Measurements from ENCODE around the gene PSD4. TPM values are rescaled to one million over a fixed set of nuclear protein-coding genes. Genes with fewer than 3 reads are reported as not detected.

The PSD4 gene
- total and polyA plus RNA-seq, 3 experiments from 2014 or later, result 42.1 to 193 (median 192) TPM

GRCh38 chr2:113252047-113252590 lies 78.3 kb downstream of the PSD4 start:
- Mint-ChIP-seq H3K9me3 (no peaks in the 10 kb centered on the region), H3K27me3 (peaks cover 0 to 1% of the 10 kb centered on the region in 2 donors), H3K4me3 (peak overlapping the region in 4 of 7 donors; percentile 21 to 75 (median 56)), H3K4me1 (peaks cover 67 to 78% (median 71%) of the 10 kb centered on the region in 3 donors), H3K36me3 (peaks cover 0 to 10% (median 0%) of the 10 kb centered on the region in 3 donors), H3K27ac (peak overlapping the region; percentile 62 to 95 (median 90))
- POLR2A ChIA-PET, result no interaction called here
- Histone ChIP-seq H3K4me1 (ENCODE audit: insufficient read depth, low read length) (peaks cover 71% of the 10 kb centered on the region), H3K4me3 (ENCODE audit: low read length) (peak overlapping the region; percentile 40), H3K36me3 (ENCODE audit: insufficient read depth, low read length) (no peaks in the 10 kb centered on the region), H3K27ac (ENCODE audit: low read depth, low read length) (no peak overlapping the region), H3K27me3 (ENCODE audit: insufficient read depth, low read length, poor library complexity, severe bottlenecking) (no peaks in the 10 kb centered on the region), H3K9me3 (ENCODE audit: low read length) (no peaks in the 10 kb centered on the region)
- CTCF ChIA-PET, result interaction anchor here (1.8 to 8.5 kb wide), 5 partner anchors 16 to 138 kb away, joined by 8 to 90 read pairs (median 14); no protein-coding TSS in a partner anchor
- no peak for DNase-seq

- no peak for DNase-seq
- Histone ChIP-seq H3K27ac (ENCODE audit: low read depth, low read length) (no peak overlapping the region), H3K36me3 (ENCODE audit: insufficient read depth, low read length) (no peaks in the 10 kb centered on the region), H3K9me3 (ENCODE audit: low read length) (no peaks in the 10 kb centered on the region), H3K4me1 (ENCODE audit: insufficient read depth, low read length) (peaks cover 81% of the 10 kb centered on the region), H3K27me3 (ENCODE audit: insufficient read depth, low read length, poor library complexity, severe bottlenecking) (no peaks in the 10 kb centered on the region), H3K4me3 (ENCODE audit: low read length) (no peak overlapping the region)
- POLR2A ChIA-PET, result interaction anchor here (0.8 kb wide), 1 partner anchor 18 kb away, joined by 3 read pairs; no protein-coding TSS in a partner anchor
- H3K4me3 Mint-ChIP-seq, result peak overlapping the region in 4 of 7 donors; percentile 33 to 80 (median 62)
- H3K4me1 Mint-ChIP-seq, result peaks cover 69 to 88% (median 71%) of the 10 kb centered on the region in 3 donors
- H3K27me3 Mint-ChIP-seq, result peaks cover 0 to 4% of the 10 kb centered on the region in 2 donors
- CTCF ChIA-PET, result interaction anchor here (3.6 kb wide), 1 partner anchor 50 kb away, joined by 14 read pairs; no protein-coding TSS in a partner anchor
- no peaks in the 10 kb centered on the region for H3K9me3 Mint-ChIP-seq
- peaks cover 0 to 12% (median 0%) of the 10 kb centered on the region in 3 donors for H3K36me3 Mint-ChIP-seq
- H3K27ac Mint-ChIP-seq, result peak overlapping the region; percentile 57 to 95 (median 86)
These were observed 79.7 kb downstream of the PSD4 start for GRCh38 chr2:113253453-113253852.

GRCh38 chr2:113255140-113256070 lies 81.6 kb downstream of the PSD4 start:
- H3K36me3 ChIP-seq (ENCODE audit: insufficient read depth, low read length), result no peaks in the 10 kb centered on the region
- no peak overlapping the region for H3K27ac ChIP-seq (ENCODE audit: low read depth, low read length)
- peaks cover 68% of the 10 kb centered on the region for H3K4me1 ChIP-seq (ENCODE audit: insufficient read depth, low read length)
- Mint-ChIP-seq H3K4me3 (peak overlapping the region in 1 of 7 donors; percentile 3), H3K4me1 (peaks cover 57 to 77% (median 58%) of the 10 kb centered on the region in 3 donors), H3K9me3 (no peaks in the 10 kb centered on the region), H3K27me3 (peaks cover 0 to 4% of the 10 kb centered on the region in 2 donors), H3K27ac (peak overlapping the region in 7 of 8 donors; percentile 11 to 76 (median 47)), H3K36me3 (peaks cover 0 to 16% (median 0%) of the 10 kb centered on the region in 3 donors)
- ChIA-PET CTCF (interaction anchor here (1.1 to 2.2 kb wide), 2 partner anchors 117 to 135 kb away, joined by 3 to 9 read pairs; no protein-coding TSS in a partner anchor), POLR2A (interaction anchor here (0.8 kb wide), 1 partner anchor 55 kb away, joined by 5 read pairs; no protein-coding TSS in a partner anchor)
- H3K27me3 ChIP-seq (ENCODE audit: insufficient read depth, low read length, poor library complexity, severe bottlenecking), result no peaks in the 10 kb centered on the region
- no peak for DNase-seq
- H3K4me3 ChIP-seq (ENCODE audit: low read length), result no peak overlapping the region
- H3K9me3 ChIP-seq (ENCODE audit: low read length), result no peaks in the 10 kb centered on the region

GRCh38 chr2:113257516-113258264 lies 83.9 kb downstream of the PSD4 start:
- Mint-ChIP-seq H3K4me3 (no peak overlapping the region), H3K27me3 (peaks cover 0 to 5% of the 10 kb centered on the region in 2 donors), H3K9me3 (no peaks in the 10 kb centered on the region), H3K4me1 (peaks cover 35 to 54% (median 37%) of the 10 kb centered on the region in 3 donors), H3K36me3 (peaks cover 0 to 16% (median 0%) of the 10 kb centered on the region in 3 donors), H3K27ac (peak overlapping the region in 1 of 8 donors; percentile 28)
- H3K36me3 ChIP-seq (ENCODE audit: insufficient read depth, low read length), result no peaks in the 10 kb centered on the region
- no peaks in the 10 kb centered on the region for H3K27me3 ChIP-seq (ENCODE audit: insufficient read depth, low read length, poor library complexity, severe bottlenecking)
- H3K4me3 ChIP-seq (ENCODE audit: low read length), result no peak overlapping the region
- H3K9me3 ChIP-seq (ENCODE audit: low read length), result no peaks in the 10 kb centered on the region
- H3K27ac ChIP-seq (ENCODE audit: low read depth, low read length), result no peak overlapping the region
- no peak for DNase-seq
- H3K4me1 ChIP-seq (ENCODE audit: insufficient read depth, low read length), result peaks cover 45% of the 10 kb centered on the region
- POLR2A ChIA-PET, result no interaction called here
- CTCF ChIA-PET, result interaction anchor here (1.6 to 2.2 kb wide), 4 partner anchors 9 to 132 kb away, joined by 4 to 9 read pairs (median 7); no protein-coding TSS in a partner anchor

- Mint-ChIP-seq H3K27me3 (peaks cover 0 to 5% of the 10 kb centered on the region in 2 donors), H3K36me3 (peaks cover 0 to 21% (median 0%) of the 10 kb centered on the region in 3 donors), H3K27ac (no peak overlapping the region), H3K9me3 (no peaks in the 10 kb centered on the region), H3K4me3 (no peak overlapping the region), H3K4me1 (peaks cover 26 to 45% (median 28%) of the 10 kb centered on the region in 3 donors)
- no peak for DNase-seq
- H3K4me3 ChIP-seq (ENCODE audit: low read length), result no peak overlapping the region
- no peaks in the 10 kb centered on the region for H3K36me3 ChIP-seq (ENCODE audit: insufficient read depth, low read length)
- POLR2A ChIA-PET, result no interaction called here
- no peaks in the 10 kb centered on the region for H3K9me3 ChIP-seq (ENCODE audit: low read length)
- CTCF ChIA-PET, result interaction anchor here (1.2 to 1.7 kb wide), 3 partner anchors 10 to 111 kb away, joined by 3 to 7 read pairs (median 7); no protein-coding TSS in a partner anchor
- H3K27ac ChIP-seq (ENCODE audit: low read depth, low read length), result no peak overlapping the region
- H3K4me1 ChIP-seq (ENCODE audit: insufficient read depth, low read length), result peaks cover 36% of the 10 kb centered on the region
- H3K27me3 ChIP-seq (ENCODE audit: insufficient read depth, low read length, poor library complexity, severe bottlenecking), result no peaks in the 10 kb centered on the region
These were observed 84.8 kb downstream of the PSD4 start for GRCh38 chr2:113258471-113259147.

Other genes with a start within 250 kb of the PSD4 start
- not detected for gene IL36G, start 196.0 kb upstream of the PSD4 start, total RNA-seq
- gene IL36G, start 196.0 kb upstream of the PSD4 start, polyA plus RNA-seq, result not detected
- not detected for gene IL36A, start 168.5 kb upstream of the PSD4 start, total RNA-seq
- not detected for gene IL36A, start 168.5 kb upstream of the PSD4 start, polyA plus RNA-seq
- not detected for gene IL36B, start 121.1 kb upstream of the PSD4 start, total RNA-seq
- gene IL36B, start 121.1 kb upstream of the PSD4 start, polyA plus RNA-seq, result not detected
- not detected for gene IL36RN, start 114.8 kb upstream of the PSD4 start, total RNA-seq
- gene IL36RN, start 114.8 kb upstream of the PSD4 start, polyA plus RNA-seq, result not detected
- not detected for gene IL1F10, start 106.0 kb upstream of the PSD4 start, total RNA-seq
- gene IL1F10, start 106.0 kb upstream of the PSD4 start, polyA plus RNA-seq, result not detected
- 1 to 10 TPM; 1.2 to 2.3 TPM for gene IL1RN, start 46.4 kb upstream of the PSD4 start, total RNA-seq
- not detected for gene IL1RN, start 46.4 kb upstream of the PSD4 start, polyA plus RNA-seq
- 1 to 10 TPM; 2.3 TPM for gene PAX8, start 105.0 kb downstream of the PSD4 start, total RNA-seq
- gene PAX8, start 105.0 kb downstream of the PSD4 start, polyA plus RNA-seq, result 0.97 TPM

Measured in CD8-positive, alpha-beta memory T cell (primary cell).